ENCODE results near the gene A3GALT2.

The A3GALT2 gene

GRCh38 chr1:33257207-33257771, 63.6 kb downstream of the A3GALT2 start:
- in situ Hi-C loops (cut with MboI; ENCODE audit: low sequenced_read_pairs), result no loop called here
